H9 (cell line): ENCODE results near the gene TTC39A. TPM values are rescaled to one million over a fixed set of nuclear protein-coding genes. Genes with fewer than 3 reads are reported as not detected.

Source experiments
- DNase-seq: peaks from one replicate; pipeline ENCODE4 v3.0.0-alpha.2; 2017
- H2AFZ ChIP-seq: one replicate; pipeline ENCODE4 v1.6.1; 2013; ENCODE audit warnings: mild to moderate bottlenecking, low read length, control low read depth, moderate library complexity
- H2AK5ac ChIP-seq: 2 replicates; pipeline ENCODE4 v1.6.1; 2013; ENCODE audit warnings: low read length, control low read depth, mixed read lengths; ENCODE audit not compliant: insufficient read length
- H2BK120ac ChIP-seq: one replicate; pipeline ENCODE4 v1.6.1; 2013; ENCODE audit warnings: low read depth, mild to moderate bottlenecking, low read length, control low read depth, inconsistent platforms; ENCODE audit not compliant: poor library complexity, severe bottlenecking
- H2BK12ac ChIP-seq: 2 replicates; pipeline ENCODE4 v1.6.1; 2013; ENCODE audit warnings: low read length, control low read depth, mixed read lengths, low read depth; ENCODE audit not compliant: insufficient read length
- H2BK15ac ChIP-seq: 2 replicates; pipeline ENCODE4 v1.6.1; 2013; ENCODE audit warnings: low read depth, low read length, control low read depth
- H2BK20ac ChIP-seq: one replicate; pipeline ENCODE4 v1.6.1; 2013; ENCODE audit warnings: low read depth, mild to moderate bottlenecking, low read length, control low read depth, inconsistent platforms; ENCODE audit not compliant: poor library complexity, severe bottlenecking
- H2BK5ac ChIP-seq: 2 replicates; pipeline ENCODE4 v1.6.1; 2013; ENCODE audit warnings: low read length, control low read depth, mixed read lengths; ENCODE audit not compliant: insufficient read length
- H3K14ac ChIP-seq: 2 replicates; pipeline ENCODE4 v1.6.1; 2013; ENCODE audit warnings: low read length, control low read depth; ENCODE audit not compliant: insufficient read depth
- H3K18ac ChIP-seq: 2 replicates; pipeline ENCODE4 v1.6.1; 2013; ENCODE audit warnings: low read depth, mild to moderate bottlenecking, mixed read lengths, low read length, control low read depth; ENCODE audit not compliant: insufficient read length
- H3K23ac ChIP-seq: 2 replicates; pipeline ENCODE4 v1.6.1; 2013; ENCODE audit warnings: low read length, control low read depth, mixed read lengths, low read depth; ENCODE audit not compliant: insufficient read length
- H3K23me2 ChIP-seq: 2 replicates; pipeline ENCODE4 v1.6.1; 2013; ENCODE audit warnings: low read depth, mild to moderate bottlenecking, mixed read lengths, low read length, control low read depth; ENCODE audit not compliant: insufficient read length, poor library complexity, severe bottlenecking
- H3K27ac ChIP-seq: 2 replicates; pipeline ENCODE4 v1.5.1; 2013; ENCODE audit warnings: low read length, control low read depth, mixed read lengths, low read depth; ENCODE audit not compliant: insufficient read length
- H3K27me3 ChIP-seq: 2 replicates; pipeline ENCODE4 v1.6.1; 2013; ENCODE audit warnings: low read length, control low read depth, inconsistent platforms; ENCODE audit not compliant: insufficient read depth
- H3K4ac ChIP-seq: 2 replicates; pipeline ENCODE4 v1.6.1; 2013; ENCODE audit warnings: low read depth, mild to moderate bottlenecking, control low read depth, inconsistent platforms, low read length, moderate library complexity
- H3K4me1 ChIP-seq: 2 replicates; pipeline ENCODE4 v1.6.1; 2013; ENCODE audit warnings: low read length, control low read depth, inconsistent platforms; ENCODE audit not compliant: insufficient read depth
- H3K4me2 ChIP-seq: 2 replicates; pipeline ENCODE4 v1.6.1; 2013; ENCODE audit warnings: low read length, control low read depth, mixed read lengths; ENCODE audit not compliant: insufficient read length, insufficient read depth
- H3K56ac ChIP-seq: 2 replicates; pipeline ENCODE4 v1.6.1; 2013; ENCODE audit warnings: low read depth, mild to moderate bottlenecking, mixed read lengths, low read length, control low read depth; ENCODE audit not compliant: insufficient read length
- H3K79me1 ChIP-seq: 2 replicates; pipeline ENCODE4 v1.6.1; 2013; ENCODE audit warnings: low read depth, mild to moderate bottlenecking, moderate library complexity, low read length, control low read depth, inconsistent platforms; ENCODE audit not compliant: insufficient read depth, poor library complexity, severe bottlenecking
- H3K79me2 ChIP-seq: 2 replicates; pipeline ENCODE4 v1.6.1; 2013; ENCODE audit warnings: low read length, control low read depth, inconsistent platforms; ENCODE audit not compliant: insufficient read depth
- H3K9ac ChIP-seq: 2 replicates; pipeline ENCODE4 v1.6.1; 2013; ENCODE audit warnings: low read length, control low read depth, mixed read lengths; ENCODE audit not compliant: insufficient read length; ENCODE audit errors: extremely low read depth
- H3K9me3 ChIP-seq: one replicate; pipeline ENCODE4 v1.6.1; 2013; ENCODE audit warnings: low read depth, low read length, inconsistent platforms; ENCODE audit not compliant: control insufficient read depth
- H3T11ph ChIP-seq: one replicate; pipeline ENCODE4 v1.6.1; 2013; ENCODE audit warnings: mild to moderate bottlenecking, low read length, control low read depth, inconsistent platforms
- H4K20me1 ChIP-seq: one replicate; pipeline ENCODE4 v1.6.1; 2013; ENCODE audit not compliant: control insufficient read depth, insufficient read length, insufficient read depth
- H4K5ac ChIP-seq: 2 replicates; pipeline ENCODE4 v1.6.1; 2013; ENCODE audit warnings: low read depth, mild to moderate bottlenecking, mixed read lengths, low read length, control low read depth; ENCODE audit not compliant: insufficient read length
- H4K8ac ChIP-seq: replicated peaks from 2 replicates; pipeline ENCODE4 v1.6.1; 2013; ENCODE audit warnings: low read length, control low read depth, mixed read lengths, low read depth; ENCODE audit not compliant: insufficient read length
- H4K91ac ChIP-seq: 2 replicates; pipeline ENCODE4 v1.6.1; 2013; ENCODE audit warnings: low read depth, mild to moderate bottlenecking, moderate library complexity, mixed read lengths, low read length, control low read depth; ENCODE audit not compliant: insufficient read length
- H3K27ac Mint-ChIP-seq, 3 experiments: 2 replicates in 2 of 3; 3 replicates in 1 of 3; pipeline ENCODE4 v1.8.0; 2020 to 2021; ENCODE audit warnings: mixed read lengths in 3 of 3, mild to moderate bottlenecking in 1 of 3, moderate library complexity in 1 of 3
- H3K27me3 Mint-ChIP-seq: 2 replicates; pipeline ENCODE4 v1.8.0; 2021; ENCODE audit warnings: low read depth, mild to moderate bottlenecking, moderate library complexity, mixed read lengths
- H3K36me3 Mint-ChIP-seq, 3 experiments: 2 replicates in 2 of 3; 3 replicates in 1 of 3; pipeline ENCODE4 v1.8.0; 2020 to 2021; ENCODE audit warnings: low read depth in 3 of 3, mixed read lengths in 3 of 3; ENCODE audit not compliant: insufficient read depth in 1 of 3
- H3K4me1 Mint-ChIP-seq, 2 experiments: 2 replicates each; pipeline ENCODE4 v1.8.0; 2020; ENCODE audit warnings: mixed read lengths in 2 of 2
- H3K4me3 Mint-ChIP-seq, 2 experiments: 2 replicates in 1 of 2; 3 replicates in 1 of 2; pipeline ENCODE4 v1.8.0; 2020 to 2021; ENCODE audit warnings: mild to moderate bottlenecking in 2 of 2, mixed read lengths in 2 of 2, moderate library complexity in 1 of 2
- H3K9me3 Mint-ChIP-seq, 2 experiments: 2 replicates in 1 of 2; 3 replicates in 1 of 2; pipeline ENCODE4 v1.8.0; 2020; ENCODE audit warnings: mild to moderate bottlenecking in 2 of 2, mixed read lengths in 2 of 2, moderate library complexity in 1 of 2
- WGBS: extraction: QIAGEN DNeasy Blood & Tissue Kit; methylation state at CpG from one replicate; pipeline ENCODE4 v1.1.7; 2013; ENCODE audit warnings: missing lambda C conversion rate, low lambda C conversion rate, mixed read lengths; ENCODE audit not compliant: insufficient read length; ENCODE audit errors: extremely low coverage; 5-methylcytosine and 5-hydroxymethylcytosine counted together
- total RNA-seq: library from RNA; stranded (reverse); gene quantifications from 2 replicates; pipeline ENCODE4 v1.2.1, GENCODE V29; 2021
- TF ChIP-seq, protein P1 (sequence below): fragments of 200-600 bp; sonication (generic); conservative IDR thresholded peaks from 3 replicates; pipeline ENCODE4 v1.8.0; 2021; ENCODE audit warnings: antibody characterized with exemption, mild to moderate bottlenecking

TTC39A gene
- total RNA-seq, 1 experiment from 2014 or later: 7.7 TPM

DNA sequence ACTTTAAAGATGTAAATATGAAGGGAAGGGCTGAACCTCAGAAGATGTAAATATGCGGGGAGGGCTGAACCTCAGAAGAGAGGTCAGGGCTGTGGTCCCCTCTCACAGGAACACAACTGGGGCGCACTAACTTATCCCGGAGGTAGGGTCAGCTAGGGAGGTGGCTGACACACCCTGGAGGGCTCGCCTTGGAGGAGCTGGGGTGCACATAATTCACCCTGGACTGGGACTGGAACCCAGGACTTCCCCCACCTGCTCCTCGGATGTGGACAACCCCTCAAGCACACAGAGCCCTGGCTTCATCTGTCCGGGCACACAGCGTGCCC, 13.9 kb upstream of the TTC39A start:
- Mint-ChIP-seq H3K27ac (no peak overlapping the region), H3K27me3 (peaks cover 26% of the 10 kb centered on the region), H3K4me1 (peaks cover 23 to 29% of the 10 kb centered on the region in 2 experiments), H3K9me3 (no peaks in the 10 kb centered on the region), H3K4me3 (peak overlapping the region; percentile 63 to 64; a peak in 4 of 5 replicates), H3K36me3 (no peaks in the 10 kb centered on the region; a peak in 1 of 7 replicates)
- DNase-seq: no peak
- no peak overlapping the region for H4K91ac ChIP-seq
- H2BK15ac ChIP-seq: no peak overlapping the region
- H3K4me2 ChIP-seq: peak overlapping the region; percentile 78
- H4K20me1 ChIP-seq: no peaks in the 10 kb centered on the region
- H3T11ph ChIP-seq: no peak overlapping the region
- no peak overlapping the region for H2BK20ac ChIP-seq
- H2AK5ac ChIP-seq: no peak overlapping the region
- no peak overlapping the region for H3K56ac ChIP-seq
- H4K5ac ChIP-seq: no peak overlapping the region
- H3K27me3 ChIP-seq: no peaks in the 10 kb centered on the region; the same call in 1 of the 2 replicates
- H4K8ac ChIP-seq: no peak overlapping the region
- H3K14ac ChIP-seq: peak overlapping the region; percentile 78; the same call in 1 of the 2 replicates
- H3K79me2 ChIP-seq: no peaks in the 10 kb centered on the region
- H3K79me1 ChIP-seq: no peaks in the 10 kb centered on the region
- no peak overlapping the region for H3K27ac ChIP-seq
- H2BK12ac ChIP-seq: no peak overlapping the region
- H3K9ac ChIP-seq: peak overlapping the region; percentile 36
- peaks cover 9% of the 10 kb centered on the region for H3K23me2 ChIP-seq
- H2BK5ac ChIP-seq: no peak overlapping the region
- H3K23ac ChIP-seq: no peak overlapping the region
- H2AFZ ChIP-seq: no peak overlapping the region
- TF ChIP-seq, protein P1, sequence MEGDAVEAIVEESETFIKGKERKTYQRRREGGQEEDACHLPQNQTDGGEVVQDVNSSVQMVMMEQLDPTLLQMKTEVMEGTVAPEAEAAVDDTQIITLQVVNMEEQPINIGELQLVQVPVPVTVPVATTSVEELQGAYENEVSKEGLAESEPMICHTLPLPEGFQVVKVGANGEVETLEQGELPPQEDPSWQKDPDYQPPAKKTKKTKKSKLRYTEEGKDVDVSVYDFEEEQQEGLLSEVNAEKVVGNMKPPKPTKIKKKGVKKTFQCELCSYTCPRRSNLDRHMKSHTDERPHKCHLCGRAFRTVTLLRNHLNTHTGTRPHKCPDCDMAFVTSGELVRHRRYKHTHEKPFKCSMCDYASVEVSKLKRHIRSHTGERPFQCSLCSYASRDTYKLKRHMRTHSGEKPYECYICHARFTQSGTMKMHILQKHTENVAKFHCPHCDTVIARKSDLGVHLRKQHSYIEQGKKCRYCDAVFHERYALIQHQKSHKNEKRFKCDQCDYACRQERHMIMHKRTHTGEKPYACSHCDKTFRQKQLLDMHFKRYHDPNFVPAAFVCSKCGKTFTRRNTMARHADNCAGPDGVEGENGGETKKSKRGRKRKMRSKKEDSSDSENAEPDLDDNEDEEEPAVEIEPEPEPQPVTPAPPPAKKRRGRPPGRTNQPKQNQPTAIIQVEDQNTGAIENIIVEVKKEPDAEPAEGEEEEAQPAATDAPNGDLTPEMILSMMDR: no peak
- no CpG with 5 or more reads among the region's 7 CpGs for WGBS
- H3K4ac ChIP-seq: no peak overlapping the region
- no peaks in the 10 kb centered on the region for H3K4me1 ChIP-seq
- H2BK120ac ChIP-seq: no peak overlapping the region
- H3K18ac ChIP-seq: peak overlapping the region; percentile 47
- H3K9me3 ChIP-seq: no peaks in the 10 kb centered on the region
